Right lung (tissue), 5 donors: ENCODE data around the gene ANKRD63. TPM values are rescaled to one million over a fixed set of nuclear protein-coding genes. Genes with fewer than 3 reads are reported as not detected.
A peak's percentile ranks its signal among the peaks of the same experiment; 100 is the strongest.

Source experiments
- DNase-seq, 2 donors: peaks; one replicate each; pipeline ENCODE4 v3.0.0-alpha.2; 2013
- polyA plus RNA-seq, 5 donors: library from polyadenylated mRNA; unstranded; fragments of 120-200 nt; gene quantifications; one replicate each; pipeline versions ENCODE4 v1.2.1 to v1.2.3, GENCODE V29; 2013; ENCODE audit warnings: inconsistent platforms in 1 of 5, low replicate concordance in 1 of 5; ENCODE audit not compliant: insufficient read length in 5 of 5, insufficient read depth in 1 of 5

ANKRD63 gene
- polyA plus RNA-seq, 5 donors: not detected

- no peak for DNase-seq
Measured at GRCh38 chr15:40243126-40243810, 39.6 kb downstream of the ANKRD63 start.

- no peak for DNase-seq
Measured at GRCh38 chr15:40242601-40243000, 40.3 kb downstream of the ANKRD63 start.

GRCh38 chr15:40242213-40242599 is 40.7 kb downstream of the ANKRD63 start:
- no peak for DNase-seq

GRCh38 chr15:40241269-40242212 is 41.3 kb downstream of the ANKRD63 start:
- no peak for DNase-seq

- no peak for DNase-seq
Measured at GRCh38 chr15:40240619-40241221, 42.1 kb downstream of the ANKRD63 start.

GRCh38 chr15:40239693-40240618 is 42.9 kb downstream of the ANKRD63 start:
- DNase-seq: no peak

GRCh38 chr15:40239404-40239692 is 43.5 kb downstream of the ANKRD63 start:
- DNase-seq: no peak

GRCh38 chr15:40238532-40239403 is 44.1 kb downstream of the ANKRD63 start, which contains the start of gene PAK6:
PAK6 (plus strand) TSS chr15:40239063; CDS start chr15:40264786, 25,723 bp downstream.
- peak in 1 of 2 donors; percentile 39 for DNase-seq

GRCh38 chr15:40235201-40235885 is 47.5 kb downstream of the ANKRD63 start:
- no peak for DNase-seq

- DNase-seq: no peak
Measured at GRCh38 chr15:40234783-40235182, 48.1 kb downstream of the ANKRD63 start.

GRCh38 chr15:40233727-40234577 is 48.9 kb downstream of the ANKRD63 start:
- no peak for DNase-seq

- DNase-seq: no peak
Measured at GRCh38 chr15:40232625-40233070, 50.2 kb downstream of the ANKRD63 start.

Other genes starting within 250 kb of the ANKRD63 start
- 100 to 1,000 TPM; 506 to 659 (median 563) TPM for gene SRP14, start 243.9 kb downstream of the ANKRD63 start, polyA plus RNA-seq
- 10 to 100 TPM; 43.9 to 55.6 (median 44.3) TPM for gene BMF, start 174.2 kb downstream of the ANKRD63 start, polyA plus RNA-seq
- 10 to 100 TPM; 19.0 to 58.1 (median 38.9) TPM for gene BUB1B, start 122.0 kb downstream of the ANKRD63 start, polyA plus RNA-seq
- 1 to 10 TPM; 4.8 to 8.8 (median 6.0) TPM for gene PAK6, start 44.0 kb downstream of the ANKRD63 start, polyA plus RNA-seq
- 10 to 100 TPM; 10.1 to 20.7 (median 16.4) TPM for gene PLCB2, start 24.9 kb upstream of the ANKRD63 start, polyA plus RNA-seq
- gene INAFM2, start 40.6 kb upstream of the ANKRD63 start, polyA plus RNA-seq: 10 to 100 TPM; 20.8 to 26.1 (median 22.0) TPM
- 1 to 10 TPM; 5.1 to 9.7 (median 6.2) TPM for gene CCDC9B, start 57.9 kb upstream of the ANKRD63 start, polyA plus RNA-seq
- 1 to 10 TPM in 1 of 5 donors, not detected in 4; 1.8 TPM for gene PHGR1, start 68.0 kb upstream of the ANKRD63 start, polyA plus RNA-seq
- gene DISP2, start 75.2 kb upstream of the ANKRD63 start, polyA plus RNA-seq: 1 to 10 TPM; 1.1 to 3.3 (median 1.4) TPM
- gene KNSTRN, start 99.7 kb upstream of the ANKRD63 start, polyA plus RNA-seq: 10 to 100 TPM; 22.7 to 48.8 (median 33.0) TPM
- 100 to 1,000 TPM in 3 of 5 donors, 10 to 100 TPM in 2; 87.7 to 120 (median 113) TPM for gene IVD, start 122.7 kb upstream of the ANKRD63 start, polyA plus RNA-seq
- 10 to 100 TPM; 10.4 to 16.6 (median 13.5) TPM for gene BAHD1, start 157.9 kb upstream of the ANKRD63 start, polyA plus RNA-seq
- 10 to 100 TPM; 31.6 to 48.8 (median 39.3) TPM for gene CHST14, start 187.9 kb upstream of the ANKRD63 start, polyA plus RNA-seq